Heart right ventricle (tissue), 16 donors: ENCODE data around the gene CNOT6. TPM values are rescaled to one million over a fixed set of nuclear protein-coding genes. Genes with fewer than 3 reads are reported as not detected.

Source experiments
- ATAC-seq, 8 donors: fragments of 200-7000 bp; cut with Tn5 transposase; one replicate each; pipeline ENCODE4 v1.9.1; 2020; ENCODE audit warnings: mild to moderate bottlenecking in 8 of 8, moderate library complexity in 8 of 8, moderate number of reproducible peaks in 1 of 8
- DNase-seq, 2 donors: peaks; one replicate each; pipeline ENCODE4 v3.0.0-alpha.2; 2020
- H3K27ac ChIP-seq, 10 donors: fragments of 200-600 bp; sonication (generic) in 2 of 10; one replicate each; pipeline versions ENCODE4 v1.5.0 to v1.8.0; 2020 to 2022; ENCODE audit warnings: mild to moderate bottlenecking in 3 of 10
- H3K27me3 ChIP-seq, 7 donors: fragments of 200-600 bp; one replicate each; pipeline ENCODE4 v1.8.0; 2021 to 2022; ENCODE audit warnings: mild to moderate bottlenecking in 2 of 7
- H3K36me3 ChIP-seq, 9 donors: fragments of 200-600 bp; sonication (generic) in 1 of 9; one replicate each; pipeline versions ENCODE4 v1.5.0 to v1.8.0; 2020 to 2022; ENCODE audit warnings: mild to moderate bottlenecking in 2 of 9
- H3K4me1 ChIP-seq, 9 donors: fragments of 200-600 bp; sonication (generic) in 1 of 9; one replicate each; pipeline versions ENCODE4 v1.5.0 to v1.8.0; 2020 to 2022; ENCODE audit warnings: mild to moderate bottlenecking in 4 of 9
- H3K4me3 ChIP-seq, 10 donors: fragments of 200-600 bp; sonication (generic) in 2 of 10; one replicate each; pipeline versions ENCODE4 v1.5.0 to v1.8.0; 2020 to 2022; ENCODE audit warnings: mild to moderate bottlenecking in 7 of 10, moderate library complexity in 2 of 10
- H3K9me3 ChIP-seq, 11 donors: fragments of 200-600 bp in 10 of 11; sonication (generic) in 2 of 11; one replicate each; pipeline versions ENCODE4 v1.5.0 to v1.8.0; 2013 to 2022; ENCODE audit warnings: mild to moderate bottlenecking in 2 of 11, control low read depth in 1 of 11, moderate library complexity in 1 of 11
- CTCF ChIP-seq, 9 donors: fragments of 200-600 bp; sonication (generic) in 2 of 9; IDR thresholded peaks; one replicate each; pipeline versions ENCODE4 v1.5.0 to v1.8.0; 2021 to 2022; ENCODE audit warnings: antibody characterized with exemption in 9 of 9, mild to moderate bottlenecking in 5 of 9, moderate library complexity in 1 of 9
- WGBS, 2 donors: extraction: QIAGEN DNeasy Blood & Tissue Kit; methylation state at CpG; one replicate each; pipeline ENCODE4 v1.1.7; 2013; ENCODE audit warnings: inconsistent platforms in 1 of 2; 5-methylcytosine and 5-hydroxymethylcytosine counted together
- intact Hi-C, 10 donors: fragments of 100-400 bp; cut with DNase I; formaldehyde crosslinking; loops; one replicate each; pipeline versions ENCODE4 v1.11.1 to v1.14.2; 2022
- polyA plus RNA-seq, 2 donors: library from polyadenylated mRNA; stranded (reverse); fragments of 200-250 nt; gene quantifications; one replicate each; pipeline ENCODE4 v1.2.3, GENCODE V29; 2013
- total RNA-seq, 10 donors: library from RNA; stranded (reverse); fragmentation: NEBNext Ultra II Directional in 3 of 10; extraction: Animal tissue kit (Norgen Biotek cat#: 25700) in 3 of 10; gene quantifications; one replicate each; pipeline versions ENCODE4 v1.2.1 to v1.2.4, GENCODE V29; 2021 to 2023
- donor health status: Arrhythmogenic right ventricular cardiomyopathy.
- donor health status: ischemic (EF 13 %, LVEDD 7.1; RV severe dilation, severe dysfunction).
- donor health status: healthy with polysubstance abuse.
- donor health status: DM: no; HTN: yes; CAD: no.
- donor health status: DM: no; HTN: no; CAD: no.
- donor health status: ischemic (EF 25% LVEDD 6.9; RV normal size, moderate dysfunction).
- donor health status: ischemic (EF 25% LVEDD 5.7; RV mildly dilated, moderate dysfunction).
- donor health status: healthy.
- donor health status: DM: yes; HTN: yes; CAD: no.
- donor health status: Ischemic cardiomyopathy.
- donor health status: ischemic (EF 35%, LVEDD 5.7; RV mildly dilated, moderate dysfunction).
- donor health status: nonischemic (EF 11% LVEDD 7.7; RV severe dilation, severe dysfunction).
- donor health status: DM: yes; HTN: yes; CAD: no.
- donor health status: PGD.
- donor health status: ischemic (EF 29% LVEDD 5.4; RV normal size, mild dysfunction).
- donor health status: nonischemic (EF 23%, LVEDD 6.1; RV moderate dilation, normal function).

Gene CNOT6
- total and polyA plus RNA-seq, 12 donors, result 3.8 to 20.5 (median 13.1) TPM

GRCh38 chr5:180598797-180599589 is 104.8 kb downstream of the CNOT6 start:
- Histone ChIP-seq H3K4me3 (no peak overlapping the region), H3K4me1 (no peaks in the 10 kb centered on the region), H3K27ac (no peak overlapping the region), H3K27me3 (peaks cover 0 to 3% (median 0%) of the 10 kb centered on the region in 7 donors), H3K9me3 (no peaks in the 10 kb centered on the region), H3K36me3 (no peaks in the 10 kb centered on the region)
- no peak for ATAC-seq
- intact Hi-C loops, result no loop called here
- TF ChIP-seq CTCF (IDR thresholded peaks at IDR 0.05), result no peak
- peak in 1 of 2 donors; percentile 2 for DNase-seq
- WGBS, 2 donors, result 86 to 89% methylated on average over 16 of the region's 16 CpGs

DNA sequence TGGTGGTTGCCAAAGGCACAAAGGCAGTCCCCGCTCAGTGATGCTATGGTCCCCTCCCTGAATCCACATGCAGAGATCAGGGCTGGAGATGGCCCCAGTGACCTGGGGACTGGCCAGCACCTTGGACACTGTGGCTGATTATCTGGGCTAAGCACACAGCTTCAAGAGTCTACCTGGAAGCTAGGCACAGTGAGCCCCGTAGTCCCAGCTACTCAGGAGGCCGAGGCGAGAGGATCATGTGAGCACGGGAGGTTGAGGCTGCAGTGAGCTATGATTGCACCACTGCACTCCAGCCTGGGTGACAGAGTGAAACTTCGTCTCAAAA is 105.4 kb downstream of the CNOT6 start:
- H3K4me3 ChIP-seq, result no peak overlapping the region
- DNase-seq, result no peak
- no peak overlapping the region for H3K27ac ChIP-seq
- no peaks in the 10 kb centered on the region for H3K9me3 ChIP-seq
- no peak for ATAC-seq
- H3K27me3 ChIP-seq, result no peaks in the 10 kb centered on the region
- TF ChIP-seq CTCF (IDR thresholded peaks at IDR 0.05), result no peak
- H3K36me3 ChIP-seq, result no peaks in the 10 kb centered on the region
- WGBS, 2 donors, result 92 to 93% methylated on average over 6 of the region's 6 CpGs
- intact Hi-C loops, result no loop called here
- no peaks in the 10 kb centered on the region for H3K4me1 ChIP-seq

GRCh38 chr5:180599981-180600553 is 105.9 kb downstream of the CNOT6 start:
- intact Hi-C loops, result no loop called here
- no peak for ATAC-seq
- WGBS, 2 donors, result 73 to 76% methylated on average over 15 to 16 of the region's 16 CpGs

DNA sequence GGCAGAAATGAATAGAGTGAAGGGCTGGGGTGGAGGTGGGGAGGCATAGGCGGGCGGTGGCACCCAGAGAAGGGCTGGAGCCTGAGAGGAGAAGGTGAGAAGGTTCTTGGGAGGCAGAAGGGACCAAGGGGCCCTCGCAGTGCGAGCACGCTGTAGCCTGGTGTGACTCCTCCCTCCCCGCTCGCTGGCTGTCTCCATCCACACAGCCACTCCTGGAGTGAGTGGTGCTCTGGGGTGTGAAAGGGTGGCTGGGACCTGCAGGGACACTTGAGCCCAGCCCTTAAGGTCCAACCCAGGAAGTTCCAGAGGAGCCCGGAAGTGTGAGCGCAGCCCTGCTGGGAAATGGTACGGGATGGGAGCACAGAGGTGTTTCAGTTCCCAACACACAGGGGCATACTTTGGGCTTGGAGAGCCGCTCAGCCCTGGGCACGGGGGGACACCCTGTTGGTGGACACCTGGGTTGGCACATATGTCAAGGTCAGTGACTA is 106.4 kb downstream of the CNOT6 start:
- 81 to 83% methylated on average over 12 of the region's 12 CpGs for WGBS, 2 donors
- DNase-seq, result no peak

More at GRCh38 chr5:180599981-180600553, 105.9 kb downstream of the CNOT6 start:
- H3K4me3 ChIP-seq, result no peak overlapping the region
- no peaks in the 10 kb centered on the region for H3K9me3 ChIP-seq
- TF ChIP-seq CTCF (IDR thresholded peaks at IDR 0.05), result no peak
- no peak for DNase-seq
- no peaks in the 10 kb centered on the region for H3K4me1 ChIP-seq
- no peaks in the 10 kb centered on the region for H3K36me3 ChIP-seq
- H3K27ac ChIP-seq, result no peak overlapping the region
- H3K27me3 ChIP-seq, result no peaks in the 10 kb centered on the region

More for the DNA sequence above, 106.4 kb downstream of the CNOT6 start:
- Histone ChIP-seq H3K9me3 (no peaks in the 10 kb centered on the region), H3K4me1 (no peaks in the 10 kb centered on the region), H3K27ac (no peak overlapping the region), H3K4me3 (no peak overlapping the region), H3K27me3 (peaks cover 0 to 2% (median 0%) of the 10 kb centered on the region in 7 donors), H3K36me3 (no peaks in the 10 kb centered on the region)
- intact Hi-C loops, result no loop called here
- ATAC-seq, result no peak
- no peak for TF ChIP-seq CTCF (IDR thresholded peaks at IDR 0.05)
